Right lobe of liver (tissue), 6 donors: Measurements from ENCODE around the gene SLC35A5. TPM values are rescaled to one million over a fixed set of nuclear protein-coding genes. Genes with fewer than 3 reads are reported as not detected.
"Not testable (repeated sequence)": the region's sequence is repeated elsewhere in the genome, so short reads cannot be mapped to it uniquely, and the experiment has no call there.

Experiments used
- ATAC-seq, 4 donors: fragments of 200-7000 bp; cut with Tn5 transposase; one replicate each; pipeline ENCODE4 v1.9.1; 2020; ENCODE audit warnings: mild to moderate bottlenecking in 4 of 4, moderate library complexity in 4 of 4
- DNase-seq, 3 donors: peaks; one replicate each; pipeline ENCODE4 v3.0.0-alpha.2; 2020
- H3K27ac ChIP-seq, 3 donors: fragments of 200-600 bp; one replicate each; pipeline ENCODE4 v1.8.0; 2022
- H3K27me3 ChIP-seq, 2 donors: fragments of 200-600 bp; one replicate each; pipeline ENCODE4 v1.8.0; 2022
- H3K36me3 ChIP-seq, 4 donors: fragments of 200-600 bp; sonication (generic) in 1 of 4; one replicate each; pipeline versions ENCODE4 v1.5.1 to v1.8.0; 2017 to 2022; ENCODE audit warnings: control low read depth in 1 of 4
- H3K4me1 ChIP-seq, 4 donors: fragments of 200-600 bp; sonication (generic) in 1 of 4; one replicate each; pipeline versions ENCODE4 v1.5.1 to v1.8.0; 2017 to 2022; ENCODE audit warnings: control low read depth in 1 of 4
- H3K4me3 ChIP-seq, 3 donors: fragments of 200-600 bp; one replicate each; pipeline ENCODE4 v1.8.0; 2022
- H3K9me3 ChIP-seq, 4 donors: fragments of 200-600 bp; sonication (generic) in 1 of 4; one replicate each; pipeline versions ENCODE4 v1.5.1 to v1.8.0; 2017 to 2022; ENCODE audit warnings: control low read depth in 1 of 4
- CTCF ChIP-seq, 4 donors: fragments of 200-600 bp in 3 of 4; fragments of 450-650 bp in 1 of 4; IDR thresholded peaks; one replicate each; pipeline versions ENCODE4 v1.5.1 to v1.8.0; 2016 to 2022; ENCODE audit warnings: antibody characterized with exemption in 4 of 4, mild to moderate bottlenecking in 2 of 4
- POLR2A ChIP-seq: fragments of 450-650 bp; IDR thresholded peaks from one replicate; pipeline ENCODE4 v1.6.1; 2017; ENCODE audit warnings: antibody characterized with exemption, mild to moderate bottlenecking
- WGBS: methylation state at CpG from one replicate; pipeline ENCODE4 v1.1.6; 2018; ENCODE audit warnings: low coverage, low lambda C conversion rate; ENCODE audit not compliant: insufficient coverage; ENCODE audit errors: missing lambda C conversion rate; 5-methylcytosine and 5-hydroxymethylcytosine counted together
- intact Hi-C, 2 donors: fragments of 100-400 bp; cut with DNase I; formaldehyde crosslinking; loops; one replicate each; pipeline versions ENCODE4 v1.11.2 to v1.14.1; 2022
- total RNA-seq, 6 experiments: library from RNA; depleted of rRNA in 2 of 6; stranded (reverse); fragments of >200 nt in 2 of 6; fragmentation: NEBNext Ultra II Directional in 3 of 6; extraction: Animal tissue kit (Norgen Biotek cat#: 25700) in 3 of 6; gene quantifications; one replicate each; pipeline versions ENCODE4 v1.1.0 to v1.2.4, GENCODE V29; 2016 to 2023
- donor health status: DM: no; HTN: yes; CAD: no.
- donor health status: DM: no; HTN: no; CAD: no.
- donor health status: DM: no; HTN: no; CAD: no.
- donor health status: DM: no; HTN: yes; CAD: no.
- donor health status: DM: no; HTN: yes; CAD: no.

SLC35A5 gene
- total RNA-seq, 6 experiments from 2014 or later, result 12.2 to 24.0 (median 17.7) TPM

GRCh38 chr3:112560307-112560706, 1.5 kb upstream of the SLC35A5 start:
- no peak for TF ChIP-seq POLR2A
- no peak for TF ChIP-seq CTCF (IDR thresholded peaks at IDR 0.05)
- no peaks in the 10 kb centered on the region for H3K9me3 ChIP-seq
- H3K36me3 ChIP-seq, result no peaks in the 10 kb centered on the region
- no peak for DNase-seq
- H3K27ac ChIP-seq, result peak overlapping the region; percentile 93 to 95 (median 94)
- peak overlapping the region; percentile 78 to 96 (median 94) for H3K4me3 ChIP-seq
- 9% methylated on average over 2 of the region's 2 CpGs for WGBS
- peaks cover 0 to 30% (median 5%) of the 10 kb centered on the region in 4 donors for H3K4me1 ChIP-seq
- no peaks in the 10 kb centered on the region for H3K27me3 ChIP-seq
- intact Hi-C loops, result no loop called here
- no peak for ATAC-seq

- peak overlapping the region; percentile 78 to 96 (median 94) for H3K4me3 ChIP-seq
- TF ChIP-seq CTCF (IDR thresholded peaks at IDR 0.05) (no peak), POLR2A (no peak)
- intact Hi-C loops, result no loop called here
- H3K9me3 ChIP-seq, result no peaks in the 10 kb centered on the region
- H3K36me3 ChIP-seq, result no peaks in the 10 kb centered on the region
- peak overlapping the region; percentile 93 to 95 (median 94) for H3K27ac ChIP-seq
- H3K4me1 ChIP-seq, result peaks cover 0 to 26% (median 5%) of the 10 kb centered on the region in 4 donors
- H3K27me3 ChIP-seq, result no peaks in the 10 kb centered on the region
- DNase-seq, result peak; percentile 67 to 72 (median 69)
- ATAC-seq, result peak; percentile 12 to 35 (median 26)
- under 1% methylated on average over 25 of the region's 29 CpGs for WGBS
Observed at GRCh38 chr3:112560721-112561483, 943 bp upstream of the SLC35A5 start.

GRCh38 chr3:112561484-112561733, 436 bp upstream of the SLC35A5 start:
- no peaks in the 10 kb centered on the region for H3K27me3 ChIP-seq
- WGBS, result no CpG with 5 or more reads among the region's 29 CpGs
- ATAC-seq (peak; percentile 60 to 75 (median 72)), DNase-seq (no peak)
- peaks cover 0 to 26% (median 5%) of the 10 kb centered on the region in 4 donors for H3K4me1 ChIP-seq
- no peaks in the 10 kb centered on the region for H3K36me3 ChIP-seq
- peak overlapping the region; percentile 78 to 96 (median 94) for H3K4me3 ChIP-seq
- H3K27ac ChIP-seq, result peak overlapping the region; percentile 93 to 95 (median 94)
- TF ChIP-seq CTCF (IDR thresholded peaks at IDR 0.05), result no peak
- no peak for TF ChIP-seq POLR2A
- H3K9me3 ChIP-seq, result no peaks in the 10 kb centered on the region
- intact Hi-C loops, result no loop called here

- H3K27ac ChIP-seq, H3K9me3 ChIP-seq, H3K27me3 ChIP-seq, ATAC-seq, intact Hi-C loops, DNase-seq, H3K36me3 ChIP-seq, H3K4me3 ChIP-seq: not testable (repeated sequence)
- 75% methylated on average over 10 of the region's 15 CpGs for WGBS
- H3K4me1 ChIP-seq, result peaks cover 0 to 18% (median 5%) of the 10 kb centered on the region in 4 donors
Observed at GRCh38 chr3:112564247-112564939, 2.5 kb downstream of the SLC35A5 start.

- TF ChIP-seq POLR2A, result no peak
- no peak for TF ChIP-seq CTCF (IDR thresholded peaks at IDR 0.05)
- Histone ChIP-seq H3K36me3 (peaks cover 0 to 7% (median 0%) of the 10 kb centered on the region in 4 donors), H3K9me3 (no peaks in the 10 kb centered on the region), H3K27ac (no peak overlapping the region), H3K4me1 (peaks cover 0 to 13% (median 3%) of the 10 kb centered on the region in 4 donors), H3K4me3 (no peak overlapping the region), H3K27me3 (no peaks in the 10 kb centered on the region)
- DNase-seq (no peak), ATAC-seq (no peak)
- intact Hi-C loops, result no loop called here
Observed at GRCh38 chr3:112564940-112565305, 3.1 kb downstream of the SLC35A5 start.
